HG03354 (cell line): ENCODE measurements around the gene ANKDD1B.

Experiments
- ATAC-seq: cut with Tn5 transposase; IDR thresholded peaks from one replicate; pipeline ENCODE4 v1.9.1; 2021; ENCODE audit warnings: mild to moderate bottlenecking; ENCODE audit not compliant: unreplicated experiment, poor library complexity, severe bottlenecking

The ANKDD1B gene

DNA sequence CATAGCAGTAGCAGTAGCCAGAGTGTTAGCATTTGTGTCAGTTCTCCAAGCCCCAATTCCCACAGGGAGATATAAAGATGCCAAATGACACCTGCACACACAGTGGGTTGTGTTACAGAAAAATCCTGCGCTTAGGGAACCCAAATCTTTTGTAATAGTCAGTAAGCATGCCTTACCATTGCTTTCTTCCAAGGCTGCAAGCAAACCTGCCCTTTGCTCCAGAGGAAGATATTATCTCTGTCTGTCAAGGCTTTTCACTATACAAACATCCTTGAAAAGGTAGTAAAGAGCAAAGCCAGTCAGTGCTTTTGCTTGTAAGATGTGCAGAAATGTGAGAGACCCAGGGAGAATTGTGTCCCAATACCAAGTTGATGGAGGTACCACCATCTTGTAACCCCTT is 2.9 kb downstream of the ANKDD1B start:
- no peak for ATAC-seq

DNA sequence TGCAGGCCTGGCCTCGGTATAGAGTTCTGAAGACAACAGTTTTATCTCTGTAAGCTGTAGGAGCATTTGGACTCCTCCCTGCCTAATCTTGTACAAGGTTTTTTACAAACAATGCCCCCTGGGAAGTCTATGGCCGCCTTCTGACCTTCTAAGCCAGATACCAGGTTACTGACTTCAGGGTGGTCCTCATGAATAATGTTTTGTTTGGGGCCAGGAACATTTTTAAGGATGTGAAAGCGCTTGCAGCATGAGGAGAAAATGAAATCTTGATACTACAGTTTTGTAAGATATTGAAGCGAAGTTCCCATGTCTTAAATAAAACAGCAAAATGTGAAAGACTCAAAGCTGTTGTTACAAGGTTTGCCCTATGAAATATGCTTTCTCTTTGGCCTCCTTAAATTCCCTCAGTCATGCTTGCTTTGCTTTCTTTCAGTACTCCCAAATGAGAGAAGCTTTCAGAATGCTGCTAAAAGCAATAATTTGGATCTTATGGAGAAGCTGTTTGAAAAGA is 5.2 kb downstream of the ANKDD1B start:
- no peak for ATAC-seq

DNA sequence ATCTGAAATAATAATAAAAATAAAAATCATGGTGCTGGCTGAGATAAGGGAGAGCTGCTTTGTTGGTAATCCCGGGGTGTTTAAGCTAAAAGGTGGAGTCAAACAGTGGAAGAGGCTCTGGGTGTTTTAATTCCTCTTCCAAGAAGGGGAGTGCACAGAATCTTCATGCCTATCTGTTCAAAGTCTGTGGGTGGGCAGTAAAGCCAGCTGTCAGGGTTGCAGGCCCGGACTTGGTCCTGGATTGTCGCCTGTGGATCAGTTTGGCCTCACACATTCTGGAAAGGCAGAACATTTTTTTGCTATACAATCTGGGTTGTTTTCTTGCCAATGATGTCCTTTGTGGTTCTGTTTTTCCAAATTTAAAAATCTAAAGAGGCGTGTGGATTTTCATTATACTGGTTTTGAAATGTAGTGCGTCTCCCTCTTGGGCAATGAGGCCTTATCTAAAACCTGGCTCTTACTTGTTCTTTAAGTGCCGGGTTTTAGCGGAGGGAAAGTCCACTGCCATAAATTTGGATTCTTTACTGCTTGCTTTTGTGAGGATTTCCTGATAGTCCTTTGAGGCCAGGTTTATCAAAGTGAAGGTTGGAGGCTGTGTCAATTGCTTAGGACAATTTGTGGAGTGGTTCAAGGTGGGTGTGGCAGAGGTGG is 5.8 kb downstream of the ANKDD1B start:
- ATAC-seq: no peak

DNA sequence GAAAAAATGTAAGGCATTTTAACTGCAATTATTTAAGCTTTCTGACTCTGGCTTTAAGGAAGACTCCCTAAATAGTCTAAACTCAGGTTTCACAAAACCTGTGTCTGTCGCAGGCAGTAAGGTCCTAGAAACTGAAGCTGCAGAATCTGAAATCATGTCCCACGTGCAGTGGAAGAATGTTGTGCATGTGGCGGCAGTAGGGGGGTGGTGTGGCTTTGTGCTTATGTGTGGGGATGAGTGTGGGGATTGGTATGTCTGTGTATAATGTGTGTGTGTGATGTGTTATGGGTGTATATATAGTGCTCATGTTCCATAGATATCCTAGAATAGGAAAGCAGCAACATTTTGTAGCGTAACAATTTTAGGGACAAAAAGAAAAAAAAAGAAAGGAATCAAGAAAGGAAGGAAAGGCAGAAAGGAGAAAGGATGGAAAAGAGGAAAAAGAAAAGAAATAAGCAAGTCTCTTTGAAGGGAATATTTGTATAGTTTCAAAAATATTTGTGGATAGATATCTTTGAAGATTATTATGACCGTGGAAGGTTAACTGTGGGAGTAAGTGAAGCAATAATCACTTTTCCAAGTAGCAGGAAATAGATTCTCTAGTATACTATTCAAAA is 6.6 kb downstream of the ANKDD1B start:
- ATAC-seq: no peak

DNA sequence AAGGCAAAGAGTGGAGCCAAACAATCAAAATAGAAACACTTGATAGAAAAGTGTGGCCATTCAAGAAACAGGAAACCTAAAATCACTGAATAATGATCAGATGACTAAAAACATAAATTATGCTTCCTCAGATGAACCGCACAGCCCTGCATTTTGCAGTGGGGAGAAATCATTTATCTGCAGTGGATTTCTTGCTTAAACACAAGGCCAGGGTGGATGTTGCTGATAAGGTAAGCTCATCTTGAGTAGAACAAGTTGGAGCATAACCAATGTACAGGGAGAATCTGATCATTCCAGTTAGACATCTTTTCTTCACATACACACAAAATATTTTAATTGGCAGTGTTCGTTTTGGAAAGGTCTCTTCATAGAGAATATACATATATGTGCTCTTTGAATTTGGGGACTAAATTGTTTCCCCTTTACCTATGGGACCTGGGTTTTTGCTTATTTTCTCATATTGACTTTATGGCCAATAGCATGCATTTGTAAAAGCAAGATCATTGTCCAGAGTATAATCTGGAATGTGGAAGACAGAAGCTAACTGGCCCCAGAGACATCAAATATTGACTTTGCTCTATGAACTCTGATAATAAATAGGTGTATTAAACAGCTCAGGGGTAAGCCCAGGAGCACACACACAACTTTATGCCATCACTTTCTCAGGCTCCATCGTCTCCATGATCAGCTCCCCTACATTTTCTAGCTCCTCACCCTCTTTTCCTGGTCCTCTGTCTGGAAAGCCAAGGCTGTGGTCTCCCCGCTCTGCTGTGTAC is 9.1 kb downstream of the ANKDD1B start:
- ATAC-seq: no peak

DNA sequence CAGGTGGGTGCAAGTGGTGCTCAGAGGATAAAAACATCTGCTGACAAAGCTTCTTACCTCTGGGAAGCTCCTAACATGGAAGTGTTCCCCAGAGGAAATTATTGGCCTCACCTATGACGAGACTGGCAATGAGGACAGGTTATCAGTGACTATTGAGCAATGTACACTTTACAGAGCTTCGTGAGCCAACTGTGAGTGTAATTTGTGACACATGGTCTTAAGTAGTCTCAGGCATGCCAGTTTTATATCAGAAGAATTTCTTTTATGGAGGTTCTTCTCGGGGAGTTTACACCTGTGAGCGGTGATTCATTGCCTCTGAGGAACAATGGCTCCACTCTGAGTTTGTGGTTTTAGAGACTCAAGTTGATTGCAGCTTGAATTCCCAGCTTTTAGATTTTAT is 11.3 kb downstream of the ANKDD1B start:
- no peak for ATAC-seq

DNA sequence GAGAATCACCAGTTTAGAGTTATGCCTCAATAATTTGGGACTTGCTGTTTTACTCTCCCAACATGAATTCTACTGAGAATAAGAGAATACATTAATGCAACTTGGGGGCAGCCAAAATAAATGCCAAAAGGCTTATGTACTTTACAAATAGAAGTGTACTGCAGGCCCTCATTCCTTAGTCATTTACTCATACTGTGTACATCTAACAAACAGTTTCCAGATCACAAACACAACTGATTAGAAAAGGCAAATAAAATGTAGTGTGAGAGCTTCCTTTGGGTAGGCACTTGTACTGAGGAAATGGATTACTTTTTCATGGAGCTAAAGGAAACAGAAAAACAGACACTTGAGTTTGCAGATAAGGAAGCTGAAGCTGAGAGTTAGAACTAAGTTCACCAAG is 12.6 kb downstream of the ANKDD1B start:
- ATAC-seq: no peak

DNA sequence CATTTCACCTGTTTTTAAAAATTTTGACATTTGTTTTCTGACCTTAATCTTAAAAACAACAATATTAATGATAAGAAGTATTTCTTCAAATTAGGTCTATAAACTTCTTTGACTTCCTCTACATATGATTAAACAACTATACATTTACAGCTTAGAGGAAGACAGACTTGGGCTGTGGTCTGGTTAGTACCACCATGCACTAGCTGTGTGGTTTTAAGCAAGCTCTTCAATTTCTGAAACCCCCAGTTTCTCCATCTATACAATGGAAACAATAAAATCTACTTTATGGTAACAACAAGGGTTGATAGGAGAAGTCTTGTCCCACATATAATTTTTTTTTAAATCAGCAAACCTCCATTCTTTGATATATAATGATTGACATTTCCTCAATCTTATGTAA is 15.7 kb downstream of the ANKDD1B start:
- no peak for ATAC-seq

DNA sequence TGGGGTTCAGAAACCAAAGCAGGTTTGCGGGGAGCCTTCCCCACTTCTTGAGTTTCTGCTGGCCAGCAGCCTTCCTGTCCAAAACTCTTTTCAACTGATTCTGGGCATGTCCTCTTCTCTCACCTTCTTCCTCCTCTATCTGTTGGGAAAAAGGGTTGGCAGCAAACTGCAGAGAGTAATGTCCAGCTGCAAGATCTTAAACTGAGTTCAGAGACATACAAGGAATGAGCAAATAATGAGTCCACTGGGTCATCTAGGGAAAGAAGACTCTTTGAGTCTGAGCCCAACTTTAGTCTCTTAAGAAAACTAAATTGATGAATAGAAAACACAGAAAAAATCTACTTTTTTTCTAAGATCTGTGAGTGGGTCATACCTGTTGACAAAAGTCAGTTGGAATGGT is 16.5 kb downstream of the ANKDD1B start:
- ATAC-seq: no peak

DNA sequence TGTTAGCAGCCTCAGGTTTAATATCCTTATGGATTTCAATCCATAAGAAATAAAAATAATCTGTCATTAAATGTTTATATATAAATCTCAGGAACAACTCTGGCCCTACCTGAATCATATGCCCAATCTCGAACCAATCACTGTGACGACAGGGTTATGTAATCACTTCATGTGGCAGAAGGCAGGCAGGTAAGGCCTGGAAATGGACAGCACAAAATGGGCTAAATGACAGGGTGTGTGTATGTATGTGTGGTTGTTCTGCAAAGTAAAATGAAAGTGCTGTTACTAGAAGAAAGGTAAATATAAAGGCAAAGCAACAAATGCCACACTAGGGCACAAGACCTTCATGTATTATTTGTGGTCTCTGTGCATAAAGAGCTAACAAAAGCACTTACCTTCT is 19.6 kb downstream of the ANKDD1B start:
- ATAC-seq: no peak

DNA sequence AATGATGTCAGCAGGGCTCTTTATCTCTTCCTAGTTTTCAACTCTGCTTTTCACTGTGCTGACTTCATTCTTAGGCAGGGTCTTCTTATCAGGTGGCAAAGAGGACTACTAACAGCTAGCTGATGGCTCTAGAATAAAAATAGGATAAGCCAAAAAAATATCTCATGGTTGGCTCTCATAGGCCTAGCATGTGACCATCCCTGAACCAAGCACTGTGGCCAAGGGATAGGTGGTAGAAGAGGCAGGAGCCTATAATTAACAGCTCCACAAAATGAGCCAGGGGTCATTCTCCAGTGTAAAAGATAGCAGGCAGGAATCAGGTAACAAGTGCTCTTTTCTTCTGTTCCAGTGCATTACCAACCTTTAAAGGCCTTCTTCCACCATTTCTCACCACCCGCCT is 21.1 kb downstream of the ANKDD1B start:
- no peak for ATAC-seq

DNA sequence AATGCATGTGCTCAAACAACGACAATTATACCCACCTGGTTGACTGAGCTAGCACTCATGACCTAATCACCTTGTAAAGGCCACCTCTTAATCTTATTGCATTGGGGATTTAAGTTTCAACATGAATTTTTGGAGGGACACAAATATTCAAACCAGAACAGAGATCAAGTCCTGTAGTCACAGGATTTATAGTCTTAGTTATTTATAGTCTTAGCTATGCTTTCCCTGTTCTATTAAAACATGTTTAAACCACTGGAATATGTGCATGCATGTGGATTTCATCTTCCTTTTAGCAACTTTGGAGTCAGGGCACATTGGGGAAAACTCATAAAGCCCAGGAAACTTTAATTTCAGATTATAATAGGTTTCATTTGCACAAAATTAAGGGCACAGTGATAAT is 26.7 kb downstream of the ANKDD1B start:
- no peak for ATAC-seq

DNA sequence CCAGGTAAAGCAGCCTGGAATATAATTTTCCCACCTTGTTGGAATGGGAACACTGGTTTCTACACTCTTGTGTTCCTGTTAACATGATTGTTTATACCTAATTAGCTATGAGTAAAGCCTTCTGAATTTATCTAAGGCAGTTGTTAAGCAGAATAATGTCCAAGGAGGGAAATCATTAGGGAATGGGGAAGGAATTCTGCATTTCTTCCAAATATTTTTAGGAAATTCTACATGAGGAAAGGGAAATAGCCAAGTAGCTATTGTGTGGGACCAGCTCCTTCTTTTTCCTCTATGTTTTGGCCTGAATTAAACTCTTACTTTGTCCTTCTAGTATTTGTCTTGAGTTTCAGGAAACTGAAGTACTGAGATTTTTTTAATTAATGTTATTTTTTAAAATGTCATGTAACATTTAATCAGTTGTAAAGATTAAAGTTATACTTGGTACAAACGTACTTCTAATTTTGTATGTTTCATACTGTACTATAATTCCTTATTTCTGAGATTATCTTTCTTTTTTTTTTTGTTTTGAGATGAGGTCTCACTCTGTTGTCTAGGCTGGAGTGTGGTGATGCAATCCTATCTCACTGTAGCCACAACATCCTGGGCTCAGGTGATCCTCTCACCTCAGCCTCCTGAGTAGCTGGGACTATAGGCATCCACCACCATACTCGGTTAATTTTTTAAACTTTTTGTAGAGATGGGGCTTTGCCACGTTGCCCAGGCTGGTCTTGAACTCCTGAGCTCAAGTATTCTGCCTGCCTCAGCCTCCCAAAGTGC is 28.5 kb downstream of the ANKDD1B start:
- ATAC-seq: no peak

DNA sequence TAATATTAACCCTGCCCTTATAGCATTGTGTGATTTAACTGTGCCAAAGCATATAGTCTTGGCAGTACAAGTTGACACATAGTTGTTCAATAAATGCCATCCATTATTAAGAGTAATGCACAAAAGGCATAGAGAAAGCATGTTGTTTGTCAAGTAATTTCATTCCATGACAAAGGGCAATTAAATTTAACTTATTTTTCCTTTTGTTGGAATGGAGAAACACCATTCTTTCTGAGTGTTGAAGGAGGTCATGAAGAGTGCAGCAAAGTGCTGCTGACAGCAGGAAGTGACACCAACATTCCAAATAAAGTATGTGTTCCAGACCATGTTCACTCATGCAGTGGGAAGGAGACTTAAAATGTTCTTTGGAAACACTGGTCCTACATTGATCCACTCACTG is 29.1 kb downstream of the ANKDD1B start:
- no peak for ATAC-seq

DNA sequence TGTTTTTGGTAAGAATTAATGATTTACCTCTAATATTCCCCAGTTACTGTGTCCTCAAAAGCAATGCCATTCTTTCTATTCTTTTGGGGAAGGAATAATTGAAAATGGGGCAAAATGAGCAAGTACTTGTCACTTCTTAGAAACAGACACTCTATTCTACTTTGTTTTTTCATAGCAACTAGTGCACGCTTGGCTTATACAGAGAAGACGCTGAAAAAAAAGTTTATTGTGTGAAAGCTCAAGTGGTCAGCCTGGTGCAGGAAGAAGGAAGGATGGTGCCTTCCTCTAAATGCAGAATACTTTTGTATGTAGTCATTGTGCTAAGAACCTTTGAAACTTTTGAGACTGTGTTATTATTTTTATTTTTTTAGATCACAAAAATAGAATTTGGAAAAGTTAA is 29.6 kb downstream of the ANKDD1B start:
- no peak for ATAC-seq

DNA sequence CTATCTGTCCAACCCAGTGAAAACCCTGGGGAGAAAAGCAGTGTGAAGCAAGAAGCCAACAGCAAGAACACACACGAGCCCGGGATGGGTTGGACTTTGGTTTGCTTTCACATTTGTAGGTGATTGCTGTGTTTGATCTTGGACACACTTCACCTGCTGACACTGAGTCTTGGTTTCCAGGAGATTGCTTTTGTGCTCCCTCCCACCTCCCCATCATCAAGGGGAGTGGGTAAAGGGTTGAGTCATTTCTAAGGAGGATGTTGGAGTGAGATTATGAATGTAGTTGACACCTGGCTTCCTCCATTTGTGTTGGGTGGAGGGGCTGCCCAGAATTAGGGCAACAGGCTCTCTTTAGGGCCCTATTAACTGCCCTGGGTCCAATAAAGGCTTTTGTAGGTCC is 37.5 kb downstream of the ANKDD1B start:
- peak; percentile 52 for ATAC-seq

DNA sequence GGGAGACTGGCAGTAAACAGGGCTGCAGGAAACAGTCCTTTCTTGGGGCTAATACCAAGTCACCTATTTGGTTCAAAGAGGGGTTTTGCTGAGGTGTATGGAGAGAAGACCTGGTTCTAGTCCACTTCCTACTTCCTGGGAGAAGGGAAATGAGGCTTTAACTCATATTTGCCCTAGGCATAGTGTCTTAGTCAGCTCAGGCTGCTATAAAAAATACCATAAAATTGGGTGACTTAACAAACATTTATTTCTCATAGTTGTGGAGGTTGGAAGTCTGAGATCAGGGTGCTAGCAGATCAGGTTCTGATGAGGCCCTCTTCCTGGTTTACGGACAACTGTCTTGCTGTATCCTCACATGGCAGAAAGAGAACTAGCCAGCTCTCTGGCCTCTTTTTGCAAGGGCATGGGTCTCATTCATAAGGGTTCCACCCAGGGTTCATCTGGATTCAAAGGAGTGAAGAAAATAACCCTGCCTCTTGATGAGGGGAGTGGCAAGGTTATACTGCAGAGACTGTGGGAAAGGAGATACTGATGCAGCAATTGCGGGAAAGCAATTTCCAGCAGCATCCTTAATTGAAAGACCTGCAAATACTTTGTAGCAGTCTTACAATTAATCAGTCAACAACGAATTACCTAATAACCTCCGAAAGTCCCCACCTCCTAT is 40.5 kb downstream of the ANKDD1B start:
- ATAC-seq: no peak

DNA sequence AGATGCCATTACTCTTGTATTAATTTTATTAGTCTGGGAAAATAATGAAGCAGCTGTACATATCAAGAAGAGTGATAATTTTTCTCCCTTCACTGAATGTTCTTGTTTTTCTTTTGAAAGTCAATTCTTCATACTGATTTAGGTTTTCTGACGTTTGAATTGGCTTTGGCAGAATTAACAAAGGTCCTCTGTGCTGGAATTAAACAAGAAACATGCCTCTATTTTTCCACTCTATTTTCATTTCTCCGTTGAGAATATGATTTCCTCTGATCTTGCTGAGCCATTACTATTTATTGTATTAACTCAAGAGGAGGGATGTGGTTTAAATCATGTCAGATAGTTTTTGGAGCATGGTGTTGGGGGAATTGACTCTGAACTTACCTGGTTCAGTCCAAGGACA is 42.3 kb downstream of the ANKDD1B start:
- ATAC-seq: no peak

DNA sequence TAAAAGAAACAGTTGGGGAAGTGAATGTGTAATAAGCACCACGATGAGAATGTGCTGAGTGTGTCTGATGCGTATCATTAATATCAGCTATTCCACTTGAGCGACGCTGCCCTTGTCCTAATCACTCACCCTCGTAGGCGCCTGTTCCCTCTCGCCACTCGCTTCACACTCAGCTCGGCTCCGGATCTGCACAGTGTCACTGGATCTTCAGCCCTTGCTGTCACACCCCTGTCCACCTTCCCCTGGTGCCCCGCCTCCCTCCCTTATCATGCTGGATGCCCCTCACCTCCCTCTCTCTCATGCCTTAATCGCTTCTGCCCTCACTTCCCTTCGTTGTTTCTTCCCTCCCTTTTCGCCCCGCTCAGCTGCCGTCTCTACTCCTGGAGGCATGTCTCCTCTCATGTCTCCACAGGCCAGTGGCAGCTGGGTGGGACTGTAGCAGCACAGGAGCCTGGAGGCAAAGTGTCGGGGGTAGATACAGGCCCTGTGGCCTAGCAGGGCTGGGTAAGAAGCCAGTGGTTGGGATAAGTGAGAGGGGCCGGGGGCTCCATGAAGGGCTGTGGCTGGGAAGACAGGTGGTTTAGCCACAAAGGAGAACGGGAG is 43.5 kb downstream of the ANKDD1B start:
- ATAC-seq: no peak
